ENCODE measurements around the gene PTPRN2.

DNA sequence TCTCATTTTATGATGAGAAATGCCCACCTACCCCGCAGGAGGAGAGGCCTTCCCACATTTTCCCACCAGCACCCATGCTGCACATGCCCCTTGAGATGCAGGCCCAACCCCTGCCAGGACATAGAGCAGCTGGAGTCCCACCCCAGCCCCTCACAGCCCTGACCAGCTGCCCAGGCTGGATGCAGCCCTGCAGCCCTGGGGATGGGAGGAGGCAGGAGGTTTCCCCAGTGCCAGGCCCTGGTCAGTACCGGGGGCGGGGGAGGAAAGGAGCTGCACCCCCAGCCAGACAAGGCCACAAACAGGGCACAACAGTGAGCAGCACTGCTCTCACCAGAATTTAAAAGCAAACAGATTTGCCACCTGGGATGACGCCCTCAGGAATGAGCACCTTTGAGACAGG is 196.1 kb downstream of the PTPRN2 start:
- TF ChIP-seq, protein P1, sequence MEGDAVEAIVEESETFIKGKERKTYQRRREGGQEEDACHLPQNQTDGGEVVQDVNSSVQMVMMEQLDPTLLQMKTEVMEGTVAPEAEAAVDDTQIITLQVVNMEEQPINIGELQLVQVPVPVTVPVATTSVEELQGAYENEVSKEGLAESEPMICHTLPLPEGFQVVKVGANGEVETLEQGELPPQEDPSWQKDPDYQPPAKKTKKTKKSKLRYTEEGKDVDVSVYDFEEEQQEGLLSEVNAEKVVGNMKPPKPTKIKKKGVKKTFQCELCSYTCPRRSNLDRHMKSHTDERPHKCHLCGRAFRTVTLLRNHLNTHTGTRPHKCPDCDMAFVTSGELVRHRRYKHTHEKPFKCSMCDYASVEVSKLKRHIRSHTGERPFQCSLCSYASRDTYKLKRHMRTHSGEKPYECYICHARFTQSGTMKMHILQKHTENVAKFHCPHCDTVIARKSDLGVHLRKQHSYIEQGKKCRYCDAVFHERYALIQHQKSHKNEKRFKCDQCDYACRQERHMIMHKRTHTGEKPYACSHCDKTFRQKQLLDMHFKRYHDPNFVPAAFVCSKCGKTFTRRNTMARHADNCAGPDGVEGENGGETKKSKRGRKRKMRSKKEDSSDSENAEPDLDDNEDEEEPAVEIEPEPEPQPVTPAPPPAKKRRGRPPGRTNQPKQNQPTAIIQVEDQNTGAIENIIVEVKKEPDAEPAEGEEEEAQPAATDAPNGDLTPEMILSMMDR (IDR thresholded peaks at IDR 0.05): no peak
- TF ChIP-seq POLR2A (IDR thresholded peaks at IDR 0.05) (no peak), POLR2AphosphoS5 (IDR thresholded peaks at IDR 0.05) (no peak)
